Neural cell (in vitro differentiated cells): Measurements from ENCODE around the gene CREB3L1.

Experiments
- EP300 ChIP-seq: fragments of 450-650 bp; conservative IDR thresholded peaks from 2 replicates; pipeline ENCODE4 v1.6.1; 2014; ENCODE audit warnings: antibody characterized with exemption, mild to moderate bottlenecking, moderate library complexity; ENCODE audit not compliant: poor library complexity, severe bottlenecking
- EZH2 ChIP-seq: fragments of 200-600, 300-800 bp; shearing (Covaris generic), sonication (generic); IDR thresholded peaks from 2 replicates; pipeline ENCODE4 v1.6.1; 2014; ENCODE audit warnings: antibody characterized with exemption, low read length, borderline replicate concordance, mild to moderate bottlenecking; ENCODE audit not compliant: insufficient read depth, poor library complexity, severe bottlenecking
- MXI1 ChIP-seq: fragments of 450-650 bp; conservative IDR thresholded peaks from 2 replicates; pipeline ENCODE4 v1.6.1; 2014; ENCODE audit warnings: antibody characterized with exemption, mild to moderate bottlenecking; ENCODE audit not compliant: poor library complexity, severe bottlenecking
- POLR2AphosphoS5 ChIP-seq: IDR thresholded peaks from 2 replicates; pipeline ENCODE4 v1.6.1; 2012
- RAD21 ChIP-seq: fragments of 450-650 bp; conservative IDR thresholded peaks from 2 replicates; pipeline ENCODE4 v1.6.1; 2014; ENCODE audit warnings: antibody characterized with exemption, mild to moderate bottlenecking, moderate library complexity
- SMC3 ChIP-seq: fragments of 450-650 bp; conservative IDR thresholded peaks from 2 replicates; pipeline ENCODE4 v1.6.1; 2014; ENCODE audit warnings: antibody characterized with exemption, mild to moderate bottlenecking, moderate library complexity; ENCODE audit not compliant: poor library complexity
- TAF1 ChIP-seq: IDR thresholded peaks from 2 replicates; pipeline ENCODE4 v1.6.1; 2012; ENCODE audit warnings: low read depth
- TF ChIP-seq, protein P1 (sequence below): fragments of 450-650 bp; IDR thresholded peaks from 2 replicates; pipeline ENCODE4 v1.5.1; 2014; ENCODE audit warnings: antibody characterized with exemption, mild to moderate bottlenecking, moderate library complexity; ENCODE audit not compliant: poor library complexity, severe bottlenecking
- TF ChIP-seq, protein P2 (sequence below): IDR thresholded peaks from 2 replicates; pipeline ENCODE4 v1.6.1; 2012; ENCODE audit warnings: borderline replicate concordance

DNA sequence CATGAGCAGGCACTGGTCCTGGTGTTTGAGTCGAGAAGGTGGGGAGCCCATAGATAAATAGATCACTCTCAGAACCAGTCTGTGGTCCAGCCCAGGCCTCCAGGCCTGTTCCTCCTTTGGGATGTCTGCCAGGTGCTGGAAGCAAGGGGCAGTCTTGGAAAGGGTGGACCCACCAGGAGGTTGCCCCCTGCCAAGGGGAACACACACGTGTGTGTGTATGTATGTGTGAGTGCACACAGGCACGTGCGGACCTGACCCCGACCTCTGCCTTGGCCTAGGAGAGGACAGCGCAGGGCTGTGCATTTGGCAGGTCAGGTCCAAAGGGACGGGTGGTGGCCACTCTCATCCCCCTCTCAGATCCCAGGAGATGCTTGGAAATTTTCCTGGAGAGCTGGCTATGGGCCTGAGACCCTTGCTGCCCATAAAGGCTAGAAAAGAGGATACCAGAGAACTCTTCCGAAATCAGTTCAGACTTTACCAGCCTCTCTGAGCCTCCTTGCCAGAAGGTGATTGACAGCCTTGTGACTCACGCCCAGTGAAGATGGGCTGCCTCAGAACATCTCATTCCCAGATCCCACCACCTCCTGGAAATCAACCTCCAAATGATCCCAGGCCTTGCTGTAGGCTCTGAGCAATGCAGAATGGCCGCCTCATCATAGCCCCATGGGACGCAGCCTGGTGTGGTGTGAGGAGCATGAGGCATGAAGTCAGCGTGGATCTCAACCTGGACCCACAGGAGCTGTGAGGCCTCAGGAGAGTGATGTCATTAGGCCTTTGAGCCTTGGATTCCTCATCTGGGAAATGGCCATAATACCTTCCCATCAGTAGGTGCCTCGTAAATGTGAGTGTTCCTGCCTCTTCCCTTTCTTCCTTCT is 24.0 kb upstream of the CREB3L1 start:
- TF ChIP-seq RAD21 (no peak), EP300 (no peak), POLR2AphosphoS5 (no peak), TAF1 (no peak), EZH2 (no peak), MXI1 (no peak), SMC3 (no peak)
- TF ChIP-seq, protein P1, sequence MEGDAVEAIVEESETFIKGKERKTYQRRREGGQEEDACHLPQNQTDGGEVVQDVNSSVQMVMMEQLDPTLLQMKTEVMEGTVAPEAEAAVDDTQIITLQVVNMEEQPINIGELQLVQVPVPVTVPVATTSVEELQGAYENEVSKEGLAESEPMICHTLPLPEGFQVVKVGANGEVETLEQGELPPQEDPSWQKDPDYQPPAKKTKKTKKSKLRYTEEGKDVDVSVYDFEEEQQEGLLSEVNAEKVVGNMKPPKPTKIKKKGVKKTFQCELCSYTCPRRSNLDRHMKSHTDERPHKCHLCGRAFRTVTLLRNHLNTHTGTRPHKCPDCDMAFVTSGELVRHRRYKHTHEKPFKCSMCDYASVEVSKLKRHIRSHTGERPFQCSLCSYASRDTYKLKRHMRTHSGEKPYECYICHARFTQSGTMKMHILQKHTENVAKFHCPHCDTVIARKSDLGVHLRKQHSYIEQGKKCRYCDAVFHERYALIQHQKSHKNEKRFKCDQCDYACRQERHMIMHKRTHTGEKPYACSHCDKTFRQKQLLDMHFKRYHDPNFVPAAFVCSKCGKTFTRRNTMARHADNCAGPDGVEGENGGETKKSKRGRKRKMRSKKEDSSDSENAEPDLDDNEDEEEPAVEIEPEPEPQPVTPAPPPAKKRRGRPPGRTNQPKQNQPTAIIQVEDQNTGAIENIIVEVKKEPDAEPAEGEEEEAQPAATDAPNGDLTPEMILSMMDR: no peak
- TF ChIP-seq, protein P2, sequence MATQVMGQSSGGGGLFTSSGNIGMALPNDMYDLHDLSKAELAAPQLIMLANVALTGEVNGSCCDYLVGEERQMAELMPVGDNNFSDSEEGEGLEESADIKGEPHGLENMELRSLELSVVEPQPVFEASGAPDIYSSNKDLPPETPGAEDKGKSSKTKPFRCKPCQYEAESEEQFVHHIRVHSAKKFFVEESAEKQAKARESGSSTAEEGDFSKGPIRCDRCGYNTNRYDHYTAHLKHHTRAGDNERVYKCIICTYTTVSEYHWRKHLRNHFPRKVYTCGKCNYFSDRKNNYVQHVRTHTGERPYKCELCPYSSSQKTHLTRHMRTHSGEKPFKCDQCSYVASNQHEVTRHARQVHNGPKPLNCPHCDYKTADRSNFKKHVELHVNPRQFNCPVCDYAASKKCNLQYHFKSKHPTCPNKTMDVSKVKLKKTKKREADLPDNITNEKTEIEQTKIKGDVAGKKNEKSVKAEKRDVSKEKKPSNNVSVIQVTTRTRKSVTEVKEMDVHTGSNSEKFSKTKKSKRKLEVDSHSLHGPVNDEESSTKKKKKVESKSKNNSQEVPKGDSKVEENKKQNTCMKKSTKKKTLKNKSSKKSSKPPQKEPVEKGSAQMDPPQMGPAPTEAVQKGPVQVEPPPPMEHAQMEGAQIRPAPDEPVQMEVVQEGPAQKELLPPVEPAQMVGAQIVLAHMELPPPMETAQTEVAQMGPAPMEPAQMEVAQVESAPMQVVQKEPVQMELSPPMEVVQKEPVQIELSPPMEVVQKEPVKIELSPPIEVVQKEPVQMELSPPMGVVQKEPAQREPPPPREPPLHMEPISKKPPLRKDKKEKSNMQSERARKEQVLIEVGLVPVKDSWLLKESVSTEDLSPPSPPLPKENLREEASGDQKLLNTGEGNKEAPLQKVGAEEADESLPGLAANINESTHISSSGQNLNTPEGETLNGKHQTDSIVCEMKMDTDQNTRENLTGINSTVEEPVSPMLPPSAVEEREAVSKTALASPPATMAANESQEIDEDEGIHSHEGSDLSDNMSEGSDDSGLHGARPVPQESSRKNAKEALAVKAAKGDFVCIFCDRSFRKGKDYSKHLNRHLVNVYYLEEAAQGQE: no peak
